ENCODE results near the gene PIK3R5. TPM values are rescaled to one million over a fixed set of nuclear protein-coding genes. Genes with fewer than 3 reads are reported as not detected.

The PIK3R5 gene
- total and polyA plus RNA-seq, 2 donors (not counting 1 experiment from before 2014, with no cell fraction given) = 63.1 to 70.0 TPM

DNA sequence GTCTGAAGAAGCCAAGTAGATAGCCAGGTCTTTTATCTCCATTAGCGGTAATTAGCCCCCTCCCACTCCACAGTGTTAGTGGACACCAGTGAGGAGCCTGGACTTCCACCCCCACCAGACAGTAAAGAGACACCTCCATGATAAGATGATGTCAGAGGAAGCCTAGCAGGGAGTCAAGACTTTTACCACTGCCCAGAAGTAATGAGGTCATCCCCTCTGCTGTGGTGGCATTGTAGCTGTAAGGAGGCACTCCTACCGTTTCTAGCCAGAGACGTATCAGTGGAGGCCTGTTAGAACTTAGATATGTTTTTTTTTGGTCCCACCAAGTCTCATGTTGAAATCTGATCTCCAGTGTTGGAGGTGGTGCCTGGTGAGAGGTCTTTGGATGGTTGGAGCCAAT lies 38.1 kb downstream of the PIK3R5 start:
- H3K4me3 Mint-ChIP-seq = no peak overlapping the region
- Histone ChIP-seq H3K4me3 (ENCODE audit: control extremely low read depth in 1 of 5, extremely low read depth in 1 of 5, insufficient read depth in 1 of 5, low read depth in 2 of 5, low read length in 4 of 5) (no peak overlapping the region), H3K4me2 (replicated peaks; ENCODE audit: low read depth, low read length, poor library complexity, severe bottlenecking) (no peak overlapping the region), H3K36me3 (replicated peaks in 1 of 2; ENCODE audit: control extremely low read depth in 1 of 2, control insufficient read depth in 1 of 2, extremely low read depth in 1 of 2, insufficient read depth in 2 of 2, low read length in 1 of 2) (peaks cover 5 to 18% of the 10 kb centered on the region in 2 experiments), H3K79me2 (ENCODE audit: control insufficient read depth, insufficient read depth, low read length) (peaks cover 93% of the 10 kb centered on the region), H3K9ac (ENCODE audit: low read length) (no peak overlapping the region), H3K27me3 (replicated peaks in 1 of 4; ENCODE audit: control extremely low read depth in 1 of 4, control insufficient read depth in 3 of 4, insufficient read depth in 4 of 4, low read length in 3 of 4) (no peaks in the 10 kb centered on the region), H3K9me3 (ENCODE audit: control extremely low read depth in 1 of 3, control insufficient read depth in 2 of 3, insufficient read depth in 1 of 3, low read length in 2 of 3) (peaks cover 6 to 43% (median 18%) of the 10 kb centered on the region in 3 donors), H4K20me1 (ENCODE audit: control insufficient read depth, insufficient read depth, low read length, poor library complexity, severe bottlenecking) (peaks cover 47% of the 10 kb centered on the region), H3K27ac (ENCODE audit: low read length in 2 of 2) (no peak overlapping the region), H3K4me1 (ENCODE audit: control insufficient read depth in 2 of 2, insufficient read depth in 2 of 2, low read length in 2 of 2) (peaks cover 0 to 3% of the 10 kb centered on the region in 2 donors), H2AFZ (ENCODE audit: insufficient read depth, low read depth, low read length, poor library complexity, severe bottlenecking) (no peak overlapping the region)
- ChIA-PET POLR2A (no interaction called here), CTCF (no interaction called here)
- peaks cover 23% of the 10 kb centered on the region for H3K9me3 Mint-ChIP-seq (ENCODE audit: insufficient read depth)
- ATAC-seq (ENCODE audit: low read depth) (no peak), DNase-seq (no peak)
- intact Hi-C loops (cut with micrococcal nuclease) = no loop called here
- no peaks in the 10 kb centered on the region for H3K27me3 Mint-ChIP-seq
- H3K4me1 Mint-ChIP-seq = peaks cover 12% of the 10 kb centered on the region
- no peak overlapping the region for H3K27ac Mint-ChIP-seq
- 100% methylated on average over 2 of the region's 3 CpGs for WGBS (ENCODE audit: insufficient coverage)
- TF ChIP-seq, protein P1, sequence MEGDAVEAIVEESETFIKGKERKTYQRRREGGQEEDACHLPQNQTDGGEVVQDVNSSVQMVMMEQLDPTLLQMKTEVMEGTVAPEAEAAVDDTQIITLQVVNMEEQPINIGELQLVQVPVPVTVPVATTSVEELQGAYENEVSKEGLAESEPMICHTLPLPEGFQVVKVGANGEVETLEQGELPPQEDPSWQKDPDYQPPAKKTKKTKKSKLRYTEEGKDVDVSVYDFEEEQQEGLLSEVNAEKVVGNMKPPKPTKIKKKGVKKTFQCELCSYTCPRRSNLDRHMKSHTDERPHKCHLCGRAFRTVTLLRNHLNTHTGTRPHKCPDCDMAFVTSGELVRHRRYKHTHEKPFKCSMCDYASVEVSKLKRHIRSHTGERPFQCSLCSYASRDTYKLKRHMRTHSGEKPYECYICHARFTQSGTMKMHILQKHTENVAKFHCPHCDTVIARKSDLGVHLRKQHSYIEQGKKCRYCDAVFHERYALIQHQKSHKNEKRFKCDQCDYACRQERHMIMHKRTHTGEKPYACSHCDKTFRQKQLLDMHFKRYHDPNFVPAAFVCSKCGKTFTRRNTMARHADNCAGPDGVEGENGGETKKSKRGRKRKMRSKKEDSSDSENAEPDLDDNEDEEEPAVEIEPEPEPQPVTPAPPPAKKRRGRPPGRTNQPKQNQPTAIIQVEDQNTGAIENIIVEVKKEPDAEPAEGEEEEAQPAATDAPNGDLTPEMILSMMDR (IDR thresholded peaks at IDR 0.05) = no peak
- no peak for TF ChIP-seq EZH2 (IDR thresholded peaks at IDR 0.05; ENCODE audit: borderline replicate concordance, insufficient read depth, low read depth, low read length, poor library complexity, severe bottlenecking)

DNA sequence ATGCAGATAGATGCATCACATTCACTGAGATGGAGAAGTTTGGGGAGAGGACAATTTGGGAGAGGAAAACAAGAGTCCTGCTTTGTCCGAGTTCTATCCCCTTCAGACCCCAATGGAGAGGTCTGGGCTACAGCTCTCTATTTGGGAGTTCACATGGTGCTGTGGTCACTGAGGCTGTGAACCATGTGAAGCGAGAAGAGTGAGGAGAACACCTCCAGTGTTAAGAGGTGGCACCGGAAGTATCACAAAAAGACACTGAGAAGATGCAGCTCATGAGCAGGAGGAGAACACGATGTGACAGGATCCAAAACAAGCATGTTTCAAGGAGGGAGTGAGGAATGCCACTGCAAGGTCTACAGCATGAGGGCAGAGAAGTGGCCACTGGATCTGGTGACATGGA lies 39.7 kb downstream of the PIK3R5 start:
- DNase-seq (no peak), ATAC-seq (ENCODE audit: low read depth) (no peak)
- intact Hi-C loops (cut with micrococcal nuclease) = no loop called here
- Histone ChIP-seq H3K4me3 (ENCODE audit: control extremely low read depth in 1 of 5, extremely low read depth in 1 of 5, insufficient read depth in 1 of 5, low read depth in 2 of 5, low read length in 4 of 5) (no peak overlapping the region), H2AFZ (ENCODE audit: insufficient read depth, low read depth, low read length, poor library complexity, severe bottlenecking) (no peak overlapping the region), H3K27me3 (replicated peaks in 1 of 4; ENCODE audit: control extremely low read depth in 1 of 4, control insufficient read depth in 3 of 4, insufficient read depth in 4 of 4, low read length in 3 of 4) (no peaks in the 10 kb centered on the region), H4K20me1 (ENCODE audit: control insufficient read depth, insufficient read depth, low read length, poor library complexity, severe bottlenecking) (peaks cover 40% of the 10 kb centered on the region), H3K9ac (ENCODE audit: low read length) (no peak overlapping the region), H3K36me3 (replicated peaks in 1 of 2; ENCODE audit: control extremely low read depth in 1 of 2, control insufficient read depth in 1 of 2, extremely low read depth in 1 of 2, insufficient read depth in 2 of 2, low read length in 1 of 2) (peaks cover 0 to 14% of the 10 kb centered on the region in 2 experiments), H3K27ac (ENCODE audit: low read length in 2 of 2) (no peak overlapping the region), H3K79me2 (ENCODE audit: control insufficient read depth, insufficient read depth, low read length) (peaks cover 86% of the 10 kb centered on the region), H3K4me2 (replicated peaks; ENCODE audit: low read depth, low read length, poor library complexity, severe bottlenecking) (no peak overlapping the region), H3K9me3 (ENCODE audit: control extremely low read depth in 1 of 3, control insufficient read depth in 2 of 3, insufficient read depth in 1 of 3, low read length in 2 of 3) (peaks cover 6 to 40% (median 13%) of the 10 kb centered on the region in 3 donors), H3K4me1 (ENCODE audit: control insufficient read depth in 2 of 2, insufficient read depth in 2 of 2, low read length in 2 of 2) (peaks cover 0 to 3% of the 10 kb centered on the region in 2 donors)
- Mint-ChIP-seq H3K4me3 (no peak overlapping the region), H3K27me3 (no peaks in the 10 kb centered on the region), H3K4me1 (peaks cover 14% of the 10 kb centered on the region), H3K9me3 (ENCODE audit: insufficient read depth) (peaks cover 15% of the 10 kb centered on the region), H3K27ac (no peak overlapping the region)
- ChIA-PET CTCF (no interaction called here), POLR2A (no interaction called here)
- no peak for TF ChIP-seq EZH2 (IDR thresholded peaks at IDR 0.05; ENCODE audit: borderline replicate concordance, insufficient read depth, low read depth, low read length, poor library complexity, severe bottlenecking)
- TF ChIP-seq, protein P1 (IDR thresholded peaks at IDR 0.05) = no peak
- 82% methylated on average over 3 of the region's 4 CpGs for WGBS (ENCODE audit: insufficient coverage)

All from B cell (primary cell).